LNCAP (cell line): Measurements from ENCODE around the gene TENM4.

Source experiments
- CTCF ChIP-seq: fragments of 450-650 bp; IDR thresholded peaks from 2 replicates; pipeline ENCODE4 v1.5.1; 2017; ENCODE audit warnings: mild to moderate bottlenecking

The TENM4 gene

GRCh38 chr11:78656327-78656726, 784.5 kb downstream of the TENM4 start:
- no peak for TF ChIP-seq CTCF

- no peak for TF ChIP-seq CTCF
Observed at GRCh38 chr11:78655561-78655960, 785.3 kb downstream of the TENM4 start.

GRCh38 chr11:78654866-78655265, 786.0 kb downstream of the TENM4 start:
- no peak for TF ChIP-seq CTCF

GRCh38 chr11:78654071-78654470, 786.8 kb downstream of the TENM4 start:
- TF ChIP-seq CTCF = no peak

- TF ChIP-seq CTCF = no peak
Observed at GRCh38 chr11:78653294-78653909, 787.4 kb downstream of the TENM4 start.

- no peak for TF ChIP-seq CTCF
Observed at GRCh38 chr11:78652843-78653239, 788.0 kb downstream of the TENM4 start.

- TF ChIP-seq CTCF = no peak
Observed at GRCh38 chr11:78651923-78652842, 788.6 kb downstream of the TENM4 start.
